LNCAP (cell line): ENCODE data around the gene LENEP.

Experiments
- CTCF ChIP-seq: fragments of 450-650 bp; IDR thresholded peaks from 2 replicates; pipeline ENCODE4 v1.5.1; 2017; ENCODE audit warnings: mild to moderate bottlenecking

The LENEP gene

GRCh38 chr1:155000726-155001424 lies 7.5 kb downstream of the LENEP start:
- TF ChIP-seq CTCF, result no peak

- TF ChIP-seq CTCF, result no peak
Observed at GRCh38 chr1:155001425-155001674, 8.0 kb downstream of the LENEP start.

- TF ChIP-seq CTCF, result peak; percentile 60
Observed at GRCh38 chr1:155001675-155002463, 8.5 kb downstream of the LENEP start.

GRCh38 chr1:155002464-155003226 lies 9.3 kb downstream of the LENEP start, which contains the start of gene ZBTB7B:
TSS of gene ZBTB7B (plus strand) at chr1:155002802. CDS start at chr1:155014661, 11,859 bp downstream.
- TF ChIP-seq CTCF, result no peak

- no peak for TF ChIP-seq CTCF
Observed at GRCh38 chr1:155003227-155003765, 9.9 kb downstream of the LENEP start.

GRCh38 chr1:155003766-155004351 lies 10.5 kb downstream of the LENEP start:
- no peak for TF ChIP-seq CTCF
